Stimulated activated CD8-positive, alpha-beta memory T cell treated with anti-CD3 and anti-CD28 coated beads, Interleukin-7, amount 100 ng/mL, for 48 hours (primary cell): ENCODE measurements around the gene COG2.
"Not testable (repeated sequence)": the region's sequence is repeated elsewhere in the genome, so short reads cannot be mapped to it uniquely, and the experiment has no call there.

Source experiments
- DNase-seq, 2 donors: peaks; one replicate each; pipeline ENCODE4 v3.0.0-alpha.2; 2020; ENCODE audit warnings: low read depth in 1 of 2; ENCODE audit errors: extremely low read depth in 1 of 2

COG2 gene

DNA sequence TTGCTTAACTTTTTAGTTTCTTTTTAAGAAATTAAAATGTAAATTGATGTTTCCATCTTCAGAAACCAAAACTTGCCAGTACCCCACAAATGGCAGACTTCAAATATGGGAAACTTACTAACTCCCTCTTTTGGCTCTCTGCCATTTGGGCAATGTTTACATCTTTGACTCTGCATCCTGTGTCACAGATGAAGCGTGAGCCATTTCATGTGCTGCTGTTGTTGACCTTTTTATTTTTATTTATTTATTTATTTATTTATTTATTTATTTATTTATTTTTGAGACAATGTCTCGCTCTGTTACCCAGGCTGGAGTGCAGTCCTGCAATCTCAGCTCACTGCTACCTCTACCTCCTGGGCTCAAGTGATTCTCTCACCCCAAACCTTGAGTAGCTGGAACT lies 16.0 kb upstream of the COG2 start:
- no peak for DNase-seq

DNA sequence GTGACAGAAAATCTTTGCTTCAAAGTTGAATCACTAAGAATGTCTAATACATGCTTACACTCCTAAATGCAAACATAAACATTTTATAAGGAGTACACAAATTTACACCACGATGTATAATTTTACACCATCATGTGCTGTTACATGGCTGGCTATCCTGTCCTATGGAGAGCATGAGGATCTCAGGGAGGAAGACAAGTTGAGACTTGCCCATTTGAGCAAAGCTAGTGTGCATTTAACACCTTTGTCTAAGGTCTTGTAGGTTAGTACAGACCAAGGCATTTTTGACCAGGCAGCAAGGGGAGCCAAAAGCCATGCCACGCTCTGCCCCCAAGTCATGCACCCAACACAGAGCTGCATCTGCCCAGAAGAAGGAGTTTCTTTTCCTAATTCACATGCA lies 14.5 kb upstream of the COG2 start:
- no peak for DNase-seq

DNA sequence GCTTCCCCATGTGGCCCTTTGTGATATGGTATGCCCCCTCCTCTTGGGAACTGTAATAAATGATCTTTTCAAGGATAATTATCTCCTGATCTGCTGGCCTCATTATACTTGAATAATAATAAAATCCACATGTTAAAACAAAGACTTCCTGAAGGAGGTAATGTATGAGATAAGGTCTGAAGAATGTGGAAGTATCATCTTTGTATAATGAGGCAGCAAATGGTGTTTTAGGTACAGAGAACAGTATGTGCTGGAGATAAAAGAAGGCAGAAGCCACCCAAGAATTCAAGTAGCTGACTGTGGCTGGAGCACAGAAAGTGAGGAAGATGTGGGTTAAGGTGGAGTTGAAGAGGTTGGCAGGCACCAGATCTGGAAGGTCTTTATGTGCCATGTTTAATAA lies 12.8 kb upstream of the COG2 start:
- DNase-seq = no peak

DNA sequence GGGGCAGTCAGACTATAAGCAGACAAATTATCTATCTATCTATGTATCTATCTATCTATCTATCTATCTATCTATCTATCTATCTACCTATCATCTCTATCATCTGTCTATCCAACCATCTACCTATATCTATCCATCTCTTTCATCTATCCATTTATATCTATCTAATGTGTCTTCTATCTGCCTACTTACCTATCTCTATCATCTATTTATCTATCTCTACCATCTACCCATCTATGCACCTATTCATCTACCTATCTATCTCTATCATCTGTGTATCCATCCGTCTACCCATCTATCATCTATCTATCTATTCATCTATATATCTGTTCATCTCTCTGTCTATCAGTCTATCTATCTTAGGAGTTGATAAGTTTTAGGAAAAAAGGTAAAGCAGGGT lies 10.8 kb upstream of the COG2 start:
- DNase-seq = no peak

DNA sequence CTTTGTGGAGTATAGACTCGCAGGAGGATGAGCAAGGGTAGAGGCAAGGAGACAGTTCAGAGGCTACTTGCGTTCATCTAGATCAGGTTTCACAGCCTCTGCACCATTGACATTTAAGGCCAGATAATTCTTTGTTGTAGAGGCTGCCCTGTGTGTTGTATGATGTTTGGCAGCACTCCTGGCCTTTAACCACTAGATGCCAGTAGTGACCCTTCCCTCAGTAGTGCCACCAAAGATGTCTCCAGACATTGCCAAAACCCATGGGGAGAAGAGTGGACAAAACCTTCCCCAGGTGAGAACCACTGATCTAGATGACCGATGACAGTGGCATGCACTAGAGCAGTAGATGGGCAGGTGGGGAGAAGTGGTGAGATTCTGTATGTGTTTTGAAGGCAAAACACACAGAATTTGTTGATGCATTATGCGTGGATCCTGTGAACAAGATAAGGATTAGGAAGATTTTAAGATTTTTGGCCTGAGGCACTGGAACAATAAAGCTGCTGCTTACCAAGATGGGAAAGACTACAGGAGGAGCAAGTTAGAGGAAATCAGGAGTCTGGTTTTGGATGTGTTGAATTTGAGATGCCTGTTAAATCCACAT lies 9.9 kb upstream of the COG2 start:
- DNase-seq = no peak

DNA sequence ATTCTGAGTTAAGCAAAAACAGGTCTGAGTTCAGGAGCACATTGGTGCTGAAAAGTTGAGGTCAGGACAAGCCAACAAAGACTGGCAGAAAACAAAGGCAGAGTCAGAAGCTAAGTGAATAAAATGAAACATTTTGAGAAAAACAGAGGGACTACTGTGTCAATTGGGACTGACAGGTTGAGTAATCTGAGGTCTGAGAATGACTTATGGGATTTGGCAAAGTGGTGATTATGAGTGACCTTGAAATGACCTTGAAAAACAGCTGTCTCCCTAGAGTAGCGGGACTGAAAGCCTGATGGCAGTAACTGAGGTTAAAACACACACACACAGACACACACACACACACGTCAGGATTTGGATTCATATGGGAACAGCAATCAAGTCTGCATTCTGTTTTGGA lies 8.8 kb upstream of the COG2 start:
- no peak for DNase-seq

DNA sequence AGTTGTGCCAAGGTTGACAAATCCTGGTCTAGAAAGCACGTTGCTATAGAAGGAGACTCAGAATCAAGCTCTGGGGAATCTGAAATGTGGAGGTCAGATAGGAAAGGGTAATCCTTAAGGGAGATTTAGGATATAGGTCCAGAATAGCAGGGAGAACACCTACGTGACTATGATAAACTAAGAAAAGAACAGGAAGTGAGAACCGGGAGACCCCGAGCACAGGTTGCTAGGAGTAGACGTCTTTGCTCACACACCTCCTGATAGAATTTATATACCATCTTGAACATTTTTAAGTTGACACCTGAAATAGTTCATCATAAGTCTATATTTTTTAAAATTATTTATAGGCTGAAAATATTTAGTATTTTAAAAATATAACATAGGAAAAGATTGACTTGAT lies 7.9 kb upstream of the COG2 start:
- no peak for DNase-seq

DNA sequence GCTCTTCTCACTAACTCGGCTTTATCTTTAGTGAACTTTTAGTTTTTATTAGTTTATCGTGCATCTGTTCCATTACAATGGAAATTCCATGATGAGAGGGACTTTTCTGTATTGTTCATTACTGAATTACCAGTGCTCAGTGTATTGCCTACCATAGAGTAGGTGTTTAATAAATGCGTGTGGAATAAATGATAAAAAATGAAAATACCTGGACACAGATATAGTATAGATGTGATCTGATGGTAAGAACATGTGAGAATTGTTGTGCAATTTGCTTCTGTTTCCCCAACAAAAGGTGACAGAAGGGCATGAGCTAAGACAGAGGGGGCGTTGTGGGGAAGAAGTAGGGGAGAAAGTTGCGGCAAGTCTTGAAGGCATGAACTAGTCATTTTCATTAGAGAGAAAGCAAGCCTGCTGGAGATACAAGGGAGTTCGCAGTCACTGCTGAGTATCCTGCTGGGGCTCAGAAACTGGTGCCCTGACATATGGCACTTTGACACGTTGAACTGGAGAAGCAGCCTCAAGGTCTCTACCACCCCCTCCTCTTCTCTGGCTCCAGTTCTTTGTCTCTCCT lies 5.6 kb upstream of the COG2 start:
- DNase-seq = no peak

DNA sequence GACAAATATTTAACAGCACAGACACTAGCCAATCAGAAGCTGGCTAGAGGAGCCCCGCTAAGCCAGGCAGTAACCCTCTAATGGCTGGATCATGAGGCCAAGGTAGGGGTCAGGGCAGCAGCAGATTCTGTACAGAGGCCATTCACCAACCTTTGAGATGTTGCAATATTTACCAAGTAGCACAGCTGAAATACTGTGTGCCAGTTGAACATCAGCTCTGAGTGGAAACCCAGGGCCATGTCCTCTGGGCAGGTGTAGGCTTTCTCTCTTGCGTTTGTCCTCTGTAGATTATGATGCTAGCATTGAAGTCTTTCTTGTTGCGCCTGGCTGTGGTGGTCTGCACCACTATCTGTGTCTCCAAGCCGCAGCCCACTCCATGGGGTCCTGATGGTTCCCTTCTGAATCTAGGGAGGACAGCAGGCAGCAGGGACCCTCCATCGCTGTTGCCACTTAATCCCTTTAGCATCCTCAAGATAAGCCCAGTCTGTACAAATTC lies 2.5 kb upstream of the COG2 start:
- no peak for DNase-seq

DNA sequence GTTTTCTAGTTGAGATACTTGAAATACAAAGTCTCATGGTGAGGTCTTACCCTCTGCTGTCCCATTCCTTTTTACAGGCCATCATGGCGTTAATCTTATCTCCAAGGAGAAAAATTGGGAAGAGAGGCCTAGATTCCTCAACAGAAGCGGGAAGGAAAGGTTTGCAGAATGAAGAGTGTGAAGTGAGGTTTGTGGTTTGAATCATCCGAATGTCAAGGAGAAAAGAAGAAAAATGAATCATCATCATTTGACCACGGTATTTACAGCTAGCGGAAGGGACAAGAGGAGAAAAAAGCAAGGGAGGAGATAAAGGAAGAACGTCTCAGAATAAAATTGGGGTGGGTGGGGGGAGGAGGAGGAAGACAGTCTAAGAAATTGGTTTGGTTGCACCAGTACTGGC lies 935 bp upstream of the COG2 start:
- no peak for DNase-seq

DNA sequence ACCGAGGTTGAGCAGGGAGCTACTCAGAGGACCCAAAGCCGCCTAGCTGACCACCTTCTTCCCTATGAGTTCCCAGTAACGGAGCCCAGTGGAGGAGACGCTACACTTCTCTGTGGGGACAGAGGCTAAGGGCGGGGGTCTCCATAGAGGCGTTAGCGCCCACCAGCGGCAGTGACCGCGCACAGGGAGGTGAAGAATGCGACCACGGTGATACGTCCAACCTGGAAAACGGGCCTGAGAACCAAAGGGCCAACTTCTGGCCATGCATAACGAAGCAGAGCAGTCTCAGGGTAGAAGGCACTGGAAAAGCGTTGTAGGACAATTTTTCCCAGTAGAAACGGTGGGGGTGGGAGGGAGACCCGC lies 400 bp upstream of the COG2 start:
- DNase-seq = no peak

DNA sequence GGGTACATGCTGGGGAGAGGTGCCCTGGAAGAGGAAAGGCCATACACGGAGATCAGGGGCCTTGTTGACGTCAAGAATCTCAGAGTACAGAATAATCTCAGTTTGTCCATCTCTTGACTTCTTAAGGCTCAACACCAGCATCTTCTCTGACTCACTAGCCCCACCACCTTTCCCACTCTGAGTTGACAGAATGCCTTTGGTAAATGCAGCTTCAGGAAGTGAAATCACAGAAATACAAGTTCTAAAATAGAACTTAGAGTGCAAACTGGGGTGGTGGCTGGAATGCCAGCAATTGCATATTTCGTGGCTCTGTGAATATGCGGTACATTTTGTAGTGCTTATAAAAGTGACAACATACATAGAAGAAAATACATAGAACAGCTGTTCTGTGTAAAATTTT lies 1.6 kb downstream of the COG2 start:
- peak in 1 of 2 donors; percentile 32 for DNase-seq

DNA sequence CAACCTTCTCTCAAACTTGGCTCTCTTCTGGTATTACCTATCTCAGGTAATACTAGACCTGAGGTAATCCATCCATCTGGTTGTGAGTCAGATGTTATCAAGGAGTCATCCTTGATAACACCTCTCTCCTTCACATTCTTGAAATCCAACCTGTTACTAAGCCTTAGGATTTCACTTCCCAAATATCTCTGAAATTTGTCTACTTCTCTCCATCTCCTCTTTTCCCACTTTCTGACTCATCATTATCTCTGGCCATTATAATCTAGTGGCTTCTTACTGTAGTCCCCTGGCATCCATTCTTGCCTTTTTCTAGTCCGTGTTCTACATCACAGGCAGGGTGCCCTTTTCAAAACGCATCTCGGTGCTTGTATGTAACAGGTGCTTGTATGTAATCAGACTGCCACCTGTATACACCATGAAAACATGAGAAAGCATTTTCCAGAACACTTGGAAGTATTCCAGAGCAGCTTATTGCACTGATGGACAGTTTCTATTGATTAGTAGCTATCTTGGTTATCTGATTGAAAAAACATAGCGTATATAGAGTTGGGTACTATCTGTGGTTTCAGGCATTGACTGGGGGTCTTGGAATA lies 4.5 kb downstream of the COG2 start:
- DNase-seq = no peak

DNA sequence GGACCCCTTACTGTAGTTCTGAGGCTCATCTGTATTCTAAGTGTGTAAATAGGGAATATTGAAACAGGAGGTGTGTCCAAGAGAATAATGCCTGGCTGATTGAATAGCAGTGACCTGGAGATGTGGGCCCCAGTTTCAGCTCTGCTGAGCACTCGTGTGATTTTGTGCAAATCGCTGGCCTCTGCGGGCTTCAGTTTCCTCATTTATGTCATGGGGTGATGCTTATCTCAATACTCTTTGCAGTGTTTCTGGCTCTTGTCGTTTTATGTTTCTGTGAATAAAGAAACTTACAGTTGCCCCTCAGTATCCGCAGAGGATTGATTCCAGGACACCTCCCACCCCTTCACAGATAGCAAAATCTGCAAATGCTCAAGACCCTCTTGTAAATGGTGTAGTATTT lies 5.0 kb downstream of the COG2 start:
- DNase-seq = no peak

DNA sequence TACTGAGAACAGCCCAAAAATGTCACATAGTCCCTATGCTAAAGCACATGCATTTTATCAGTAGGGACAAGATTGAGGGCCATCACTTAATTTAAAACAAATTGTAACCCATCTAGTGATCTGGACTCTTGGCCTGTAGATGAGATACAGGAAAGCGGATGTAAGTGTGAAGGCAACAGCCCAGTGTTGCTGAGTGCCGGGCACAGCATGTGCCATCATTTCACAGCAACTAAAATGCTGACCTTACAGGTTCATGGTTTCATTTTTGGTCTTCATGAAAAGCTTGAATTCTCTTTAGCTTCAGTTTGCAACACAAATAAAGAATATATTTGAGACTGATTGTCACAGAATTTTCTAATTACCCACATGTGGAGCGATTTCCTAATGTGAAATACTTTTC lies 5.8 kb downstream of the COG2 start:
- no peak for DNase-seq

DNA sequence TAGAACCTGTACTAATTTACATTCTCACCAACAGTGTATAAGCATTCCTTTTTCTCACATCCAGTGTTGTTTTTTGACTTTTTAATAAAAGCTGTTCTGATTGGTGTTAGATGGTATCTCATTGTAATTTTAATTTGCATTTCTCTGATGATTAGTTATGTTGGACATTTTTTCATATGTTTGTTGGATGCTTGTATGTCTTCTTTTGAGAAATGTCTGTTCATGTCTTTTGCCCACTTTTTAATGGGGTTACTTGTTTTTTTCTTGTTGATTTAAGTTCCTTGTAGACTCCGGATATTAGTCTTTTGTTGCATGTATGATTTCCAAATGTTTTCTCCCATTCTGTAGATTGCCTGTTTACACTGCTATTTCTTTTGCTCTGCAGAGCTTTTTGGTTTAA lies 8.0 kb downstream of the COG2 start:
- no peak for DNase-seq

DNA sequence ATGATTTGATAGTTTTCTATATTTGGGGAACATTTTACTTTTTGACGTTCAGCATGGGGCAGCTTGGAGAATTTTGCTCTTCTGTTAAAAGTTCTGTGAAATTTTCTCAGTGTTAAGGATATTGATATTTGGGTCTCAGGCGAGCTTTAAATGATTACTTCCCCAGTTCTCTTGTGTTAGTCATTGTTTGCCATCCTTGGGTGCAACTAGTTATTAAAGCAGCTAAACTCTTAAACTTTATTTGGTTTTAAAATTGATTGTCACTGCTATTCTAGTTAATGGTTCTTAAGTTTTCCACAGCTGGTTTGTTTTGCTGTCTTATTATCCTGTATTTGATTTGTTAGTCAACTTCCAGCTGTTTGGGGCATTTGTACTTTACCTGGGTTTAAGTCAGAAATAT lies 9.0 kb downstream of the COG2 start:
- no peak for DNase-seq

DNA sequence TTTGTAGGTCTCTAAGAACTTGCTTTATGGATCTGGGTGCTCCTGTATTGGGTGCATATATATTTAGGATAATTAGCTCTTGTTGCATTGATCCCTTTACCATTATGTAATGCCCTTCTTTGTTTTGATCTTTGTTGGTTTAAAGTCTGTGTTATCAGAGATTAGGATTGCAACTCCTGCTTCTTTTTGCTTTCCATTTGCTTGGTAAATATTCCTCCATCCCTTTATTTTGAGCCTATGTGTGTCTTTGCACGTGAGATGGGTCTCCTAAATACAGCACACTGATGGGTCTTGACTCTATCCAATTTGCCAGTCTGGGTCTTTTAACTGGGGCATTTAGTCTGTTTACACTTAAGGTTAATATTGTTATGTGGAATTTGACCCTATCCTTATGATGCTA lies 14.4 kb downstream of the COG2 start:
- DNase-seq = not testable (repeated sequence)

DNA sequence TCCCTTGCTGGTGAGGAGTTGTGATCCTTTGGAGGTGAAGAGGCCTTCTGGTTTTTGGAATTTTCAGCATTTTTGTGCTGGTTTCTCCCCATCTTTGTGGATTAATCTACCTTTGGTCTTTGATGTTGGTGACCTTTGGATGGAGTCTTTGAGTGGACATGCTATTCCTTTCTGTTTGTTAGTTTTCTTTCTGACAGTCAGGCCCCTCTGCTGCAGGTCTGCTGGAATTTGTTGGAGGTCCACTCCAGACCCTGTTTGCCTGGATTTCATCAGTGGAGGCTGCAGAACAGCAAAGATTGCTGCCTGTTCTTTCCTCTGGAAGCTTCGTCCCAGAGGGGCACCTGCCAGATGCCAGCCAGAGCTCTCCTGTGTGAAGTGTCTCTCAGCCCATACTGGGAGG lies 15.8 kb downstream of the COG2 start:
- not testable (repeated sequence) for DNase-seq

DNA sequence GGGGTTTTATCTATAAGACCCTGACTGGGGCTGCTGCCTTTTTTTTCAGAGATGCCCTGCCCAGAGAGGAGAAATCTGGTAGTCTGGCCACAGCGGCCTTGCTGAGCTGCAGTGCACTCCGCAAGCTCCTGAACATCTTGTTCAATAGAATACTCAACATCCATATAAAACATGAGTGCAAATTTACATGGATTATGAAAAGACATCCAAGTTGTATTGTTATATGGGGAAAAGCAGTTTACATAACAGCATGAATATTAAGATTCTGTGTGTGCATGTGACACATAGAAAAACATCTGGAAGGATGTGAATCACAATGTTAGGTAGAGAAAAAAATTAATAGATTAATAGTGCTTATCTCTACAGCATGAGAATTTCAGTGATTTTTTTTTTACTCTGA lies 16.4 kb downstream of the COG2 start:
- no peak for DNase-seq

DNA sequence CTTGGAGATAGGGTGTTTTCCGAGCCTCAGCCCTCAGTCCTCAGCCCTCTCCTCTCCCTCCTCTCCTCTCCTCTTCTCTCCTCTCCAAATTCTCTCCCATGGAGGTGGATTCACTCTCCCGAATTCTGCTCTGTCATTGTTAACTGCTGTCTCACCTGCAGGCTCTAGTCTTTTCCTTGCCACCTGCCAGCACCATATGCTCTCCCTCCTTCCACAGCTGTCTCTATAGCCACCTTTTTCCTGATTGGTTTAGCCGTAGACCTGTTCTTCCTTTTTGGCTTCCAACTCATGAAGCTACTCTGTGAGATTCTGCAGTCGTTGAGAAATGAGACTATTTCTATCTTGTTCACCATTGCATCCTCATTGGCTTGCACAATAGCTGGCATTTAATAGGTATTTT lies 19.7 kb downstream of the COG2 start:
- no peak for DNase-seq

DNA sequence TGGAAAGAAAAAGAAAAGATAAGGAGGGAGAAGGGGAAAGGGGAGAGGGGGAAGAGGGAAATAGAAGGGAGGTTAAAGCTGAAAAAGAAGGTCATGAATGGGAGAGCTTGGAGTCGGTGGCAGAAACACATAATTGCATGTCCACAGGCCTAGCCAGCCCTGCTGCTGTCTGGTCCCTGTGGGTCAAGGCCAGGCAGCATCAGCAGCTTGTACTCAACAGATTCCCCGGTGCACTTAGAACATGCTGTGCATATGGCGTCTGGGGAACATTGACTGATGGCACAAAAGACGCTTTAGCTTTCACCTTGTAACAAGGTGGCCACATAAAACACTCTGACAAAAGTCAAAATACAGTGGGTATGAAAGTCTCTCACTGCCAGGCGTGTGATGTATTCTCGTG lies 25.9 kb downstream of the COG2 start:
- no peak for DNase-seq

DNA sequence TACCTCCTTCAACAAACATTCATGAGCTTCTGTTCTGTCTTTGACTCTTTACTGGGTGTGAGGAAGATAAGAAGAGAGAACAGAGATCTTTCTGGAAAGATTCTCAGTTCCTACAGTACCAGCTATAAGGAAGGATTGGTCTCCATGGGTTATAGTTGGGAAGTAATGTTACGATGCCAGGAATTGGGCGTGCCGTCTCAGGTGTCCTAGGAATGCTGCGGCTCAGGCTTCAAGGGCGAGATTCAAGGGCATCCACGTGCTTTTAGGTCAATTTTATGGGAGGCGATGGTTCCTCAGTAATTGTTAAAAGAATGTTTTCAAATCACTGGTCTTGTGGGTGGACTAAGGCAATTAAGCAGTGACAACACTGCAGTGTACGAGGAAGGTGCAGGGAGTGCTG lies 27.3 kb downstream of the COG2 start:
- no peak for DNase-seq
